HepG2 (cell line): ENCODE data around the gene SH3GLB2. TPM values are rescaled to one million over a fixed set of nuclear protein-coding genes. Genes with fewer than 3 reads are reported as not detected.

Experiments
- AGO2 ChIP-seq: fragments of 200-400 bp; formaldehyde crosslinking; optimal IDR thresholded peaks from 2 replicates; pipeline ENCODE3; 2017; ENCODE audit warnings: mild to moderate bottlenecking, low read depth, low read length, moderate library complexity
- ATF4 ChIP-seq, 2 experiments: fragments of 450-650 bp in 1 of 2; sonication (generic) in 1 of 2; formaldehyde crosslinking; IDR thresholded peaks; 2 replicates each; pipeline versions ENCODE4 v1.5.0 to v1.8.0; 2020 to 2022; ENCODE audit warnings: mild to moderate bottlenecking in 1 of 2, missing genetic modification reagents in 1 of 2
- ATF7-NPFF ChIP-seq: sonication (generic); formaldehyde crosslinking; IDR thresholded peaks from 2 replicates; pipeline ENCODE4 v1.8.1; 2023; ENCODE audit warnings: mild to moderate bottlenecking, low read depth, missing genetic modification reagents, moderate library complexity
- BCL3 ChIP-seq: sonication (generic); formaldehyde crosslinking; IDR thresholded peaks from 2 replicates; pipeline ENCODE4 v1.5.1; 2020; ENCODE audit warnings: mild to moderate bottlenecking, missing genetic modification reagents, moderate library complexity
- CBX2 ChIP-seq, 2 experiments: fragments of 200-600 bp in 1 of 2; sonication (generic); formaldehyde crosslinking in 1 of 2; IDR thresholded peaks; 2 replicates each; pipeline versions ENCODE4 v1.7.0 to v1.8.1; 2018 to 2022; ENCODE audit warnings: low read depth in 2 of 2, low read length in 1 of 2, mild to moderate bottlenecking in 1 of 2, missing genetic modification reagents in 1 of 2
- HNF4A ChIP-seq: sonication (generic); formaldehyde crosslinking; IDR thresholded peaks from 2 replicates; pipeline ENCODE4 v1.4.0; 2020; ENCODE audit warnings: missing genetic modification reagents
- IKZF4 ChIP-seq: sonication (generic); formaldehyde crosslinking; IDR thresholded peaks from 2 replicates; pipeline ENCODE4 v1.5.1; 2020; ENCODE audit warnings: borderline replicate concordance, mild to moderate bottlenecking, low read depth, missing genetic modification reagents; ENCODE audit errors: not compliant biosample characterization
- ISL2 ChIP-seq: sonication (generic); formaldehyde crosslinking; IDR thresholded peaks from 2 replicates; pipeline ENCODE4 v1.5.0; 2020; ENCODE audit warnings: missing genetic modification reagents
- JARID2 ChIP-seq: sonication (generic); formaldehyde crosslinking; IDR thresholded peaks from 2 replicates; pipeline ENCODE4 v1.8.1; 2023; ENCODE audit warnings: missing genetic modification reagents, inconsistent platforms; ENCODE audit not compliant: insufficient replicate concordance
- KLF16 ChIP-seq, 2 experiments: sonication (generic) in 1 of 2; formaldehyde crosslinking in 1 of 2; IDR thresholded peaks; 2 replicates each; pipeline versions ENCODE4 v1.6.1 to v1.8.0; 2016 to 2023; ENCODE audit warnings: missing genetic modification reagents in 2 of 2, missing compliant biosample characterization in 1 of 2
- KMT2A ChIP-seq: sonication (generic); formaldehyde crosslinking; IDR thresholded peaks from 2 replicates; pipeline ENCODE4 v1.4.0; 2020; ENCODE audit warnings: missing genetic modification reagents
- MIER2 ChIP-seq: IDR thresholded peaks from 2 replicates; pipeline ENCODE4 v1.6.1; 2016; ENCODE audit warnings: missing biosample characterization, missing genetic modification reagents
- SRY ChIP-seq: sonication (generic); formaldehyde crosslinking; IDR thresholded peaks from 2 replicates; pipeline ENCODE4 v1.8.0; 2022; ENCODE audit warnings: mild to moderate bottlenecking, missing genetic modification reagents
- ZBTB3 ChIP-seq: sonication (generic); formaldehyde crosslinking; IDR thresholded peaks from 2 replicates; pipeline ENCODE4 v1.4.0; 2020; ENCODE audit warnings: low read depth, mild to moderate bottlenecking, moderate library complexity, missing genetic modification reagents, borderline replicate concordance
- ZNF12 ChIP-seq: sonication (generic); formaldehyde crosslinking; IDR thresholded peaks from 2 replicates; pipeline ENCODE4 v1.5.0; 2020; ENCODE audit warnings: missing genetic modification reagents
- ZNF274 ChIP-seq: sonication (generic); formaldehyde crosslinking; IDR thresholded peaks from 2 replicates; pipeline ENCODE4 v1.5.1; 2020; ENCODE audit warnings: mild to moderate bottlenecking, missing genetic modification reagents
- ZNF782 ChIP-seq: sonication (generic); formaldehyde crosslinking; IDR thresholded peaks from 2 replicates; pipeline ENCODE4 v1.4.0; 2020; ENCODE audit warnings: missing genetic modification reagents, mild to moderate bottlenecking, borderline replicate concordance
- ZNF790 ChIP-seq: sonication (generic); formaldehyde crosslinking; IDR thresholded peaks from 2 replicates; pipeline ENCODE4 v1.8.0; 2022; ENCODE audit warnings: missing genetic modification reagents, mild to moderate bottlenecking, borderline replicate concordance
- polyA plus RNA-seq, 8 experiments: library from polyadenylated mRNA; depleted of rRNA in 3 of 8; stranded (reverse) in 7 of 8; unstranded in 1 of 8; fragments of >200 nt; fragmentation: Illumina TruSeq in 4 of 8; extraction: Trizol in 4 of 8; gene quantifications; 2 replicates each; pipeline versions ENCODE4 v1.2.1 to v1.2.3, GENCODE V29; 2011 to 2016; ENCODE audit warnings: low read depth in 4 of 8, missing spikeins in 1 of 8, mixed read lengths in 1 of 8; ENCODE audit not compliant: insufficient read depth in 1 of 8
- total RNA-seq, 5 experiments: library from RNA; depleted of rRNA; stranded (reverse); fragments of >200 nt; fragmentation: Illumina TruSeq; extraction: Trizol; gene quantifications; 2 replicates each; pipeline ENCODE4 v1.2.3, GENCODE V29; 2016; ENCODE audit warnings: low read depth in 1 of 5
- TF ChIP-seq, protein P1 (sequence below): sonication (generic); formaldehyde crosslinking; IDR thresholded peaks from 2 replicates; pipeline ENCODE4 v1.5.0; 2020; ENCODE audit warnings: mild to moderate bottlenecking, missing genetic modification reagents, borderline replicate concordance
- TF ChIP-seq, protein P2 (sequence below): sonication (generic); formaldehyde crosslinking; IDR thresholded peaks from 2 replicates; pipeline ENCODE4 v1.4.0; 2020; ENCODE audit warnings: low read depth, mild to moderate bottlenecking, missing genetic modification reagents
- TF ChIP-seq, protein P3 (sequence below): sonication (generic); formaldehyde crosslinking; IDR thresholded peaks from 2 replicates; pipeline ENCODE4 v1.4.0; 2020; ENCODE audit warnings: missing genetic modification reagents

Gene SH3GLB2
- total and polyA plus RNA-seq, 2 of the 13 experiments (the other 11 are each of a cell fraction or from before 2014, with no cell fraction given), result 24.0 to 40.6 TPM

GRCh38 chr9:129027685-129028191 is 393 bp downstream of the SH3GLB2 start (continued):
- TF ChIP-seq ATF7-NPFF (CRISPR knock-in tag) (no peak), IKZF4 (CRISPR knock-in tag) (no peak), SRY (CRISPR knock-in tag) (peak; percentile 34; the same call in 1 of the 2 replicates), KLF16 (CRISPR knock-in tag; IDR thresholded peaks at IDR 0.05) (no peak), ZNF12 (no peak), ZBTB3 (CRISPR knock-in tag) (no peak), MIER2 (no peak), ISL2 (no peak), BCL3 (CRISPR knock-in tag) (no peak), HNF4A (CRISPR knock-in tag) (no peak), KMT2A (CRISPR knock-in tag) (no peak), ZNF790 (no peak), ATF4 (CRISPR knock-in tag; IDR thresholded peaks at IDR 0.05) (no peak), ZNF274 (no peak), JARID2 (no peak), ZNF782 (CRISPR knock-in tag) (no peak), AGO2 (peak; percentile 54), CBX2 (IDR thresholded peaks at IDR 0.05; ENCODE audit: low read depth, low read length) (no peak), CBX2 (CRISPR knock-in tag; IDR thresholded peaks at IDR 0.05; ENCODE audit: low read depth) (no peak)
- TF ChIP-seq, protein P1, sequence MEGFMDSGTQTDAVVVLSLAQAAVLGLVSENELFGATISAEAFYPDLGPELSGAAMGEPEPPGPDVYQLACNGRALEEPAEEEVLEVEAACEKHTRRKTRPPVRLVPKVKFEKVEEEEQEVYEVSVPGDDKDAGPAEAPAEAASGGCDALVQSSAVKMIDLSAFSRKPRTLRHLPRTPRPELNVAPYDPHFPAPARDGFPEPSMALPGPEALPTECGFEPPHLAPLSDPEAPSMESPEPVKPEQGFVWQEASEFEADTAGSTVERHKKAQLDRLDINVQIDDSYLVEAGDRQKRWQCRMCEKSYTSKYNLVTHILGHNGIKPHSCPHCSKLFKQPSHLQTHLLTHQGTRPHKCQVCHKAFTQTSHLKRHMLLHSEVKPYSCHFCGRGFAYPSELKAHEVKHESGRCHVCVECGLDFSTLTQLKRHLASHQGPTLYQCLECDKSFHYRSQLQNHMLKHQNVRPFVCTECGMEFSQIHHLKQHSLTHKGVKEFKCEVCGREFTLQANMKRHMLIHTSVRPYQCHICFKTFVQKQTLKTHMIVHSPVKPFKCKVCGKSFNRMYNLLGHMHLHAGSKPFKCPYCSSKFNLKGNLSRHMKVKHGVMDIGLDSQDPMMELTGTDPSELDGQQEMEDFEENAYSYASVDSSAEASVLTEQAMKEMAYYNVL (CRISPR knock-in tag), result no peak
- TF ChIP-seq, protein P2, sequence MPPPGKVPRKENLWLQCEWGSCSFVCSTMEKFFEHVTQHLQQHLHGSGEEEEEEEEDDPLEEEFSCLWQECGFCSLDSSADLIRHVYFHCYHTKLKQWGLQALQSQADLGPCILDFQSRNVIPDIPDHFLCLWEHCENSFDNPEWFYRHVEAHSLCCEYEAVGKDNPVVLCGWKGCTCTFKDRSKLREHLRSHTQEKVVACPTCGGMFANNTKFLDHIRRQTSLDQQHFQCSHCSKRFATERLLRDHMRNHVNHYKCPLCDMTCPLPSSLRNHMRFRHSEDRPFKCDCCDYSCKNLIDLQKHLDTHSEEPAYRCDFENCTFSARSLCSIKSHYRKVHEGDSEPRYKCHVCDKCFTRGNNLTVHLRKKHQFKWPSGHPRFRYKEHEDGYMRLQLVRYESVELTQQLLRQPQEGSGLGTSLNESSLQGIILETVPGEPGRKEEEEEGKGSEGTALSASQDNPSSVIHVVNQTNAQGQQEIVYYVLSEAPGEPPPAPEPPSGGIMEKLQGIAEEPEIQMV (CRISPR knock-in tag), result no peak
- TF ChIP-seq, protein P3, sequence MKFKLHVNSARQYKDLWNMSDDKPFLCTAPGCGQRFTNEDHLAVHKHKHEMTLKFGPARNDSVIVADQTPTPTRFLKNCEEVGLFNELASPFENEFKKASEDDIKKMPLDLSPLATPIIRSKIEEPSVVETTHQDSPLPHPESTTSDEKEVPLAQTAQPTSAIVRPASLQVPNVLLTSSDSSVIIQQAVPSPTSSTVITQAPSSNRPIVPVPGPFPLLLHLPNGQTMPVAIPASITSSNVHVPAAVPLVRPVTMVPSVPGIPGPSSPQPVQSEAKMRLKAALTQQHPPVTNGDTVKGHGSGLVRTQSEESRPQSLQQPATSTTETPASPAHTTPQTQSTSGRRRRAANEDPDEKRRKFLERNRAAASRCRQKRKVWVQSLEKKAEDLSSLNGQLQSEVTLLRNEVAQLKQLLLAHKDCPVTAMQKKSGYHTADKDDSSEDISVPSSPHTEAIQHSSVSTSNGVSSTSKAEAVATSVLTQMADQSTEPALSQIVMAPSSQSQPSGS (CRISPR knock-in tag), result no peak
